ENCODE results near the gene TMEM61. TPM values are rescaled to one million over a fixed set of nuclear protein-coding genes. Genes with fewer than 3 reads are reported as not detected.

TMEM61 gene
- polyA plus RNA-seq, 3 donors, result 0.65 to 1.9 (median 0.68) TPM

GRCh38 chr1:54995835-54996234 is 15.4 kb downstream of the TMEM61 start:
- DNase-seq (ENCODE audit: extremely low read depth in 1 of 11, low read depth in 9 of 11, low spot score in 4 of 11), result no peak

DNA sequence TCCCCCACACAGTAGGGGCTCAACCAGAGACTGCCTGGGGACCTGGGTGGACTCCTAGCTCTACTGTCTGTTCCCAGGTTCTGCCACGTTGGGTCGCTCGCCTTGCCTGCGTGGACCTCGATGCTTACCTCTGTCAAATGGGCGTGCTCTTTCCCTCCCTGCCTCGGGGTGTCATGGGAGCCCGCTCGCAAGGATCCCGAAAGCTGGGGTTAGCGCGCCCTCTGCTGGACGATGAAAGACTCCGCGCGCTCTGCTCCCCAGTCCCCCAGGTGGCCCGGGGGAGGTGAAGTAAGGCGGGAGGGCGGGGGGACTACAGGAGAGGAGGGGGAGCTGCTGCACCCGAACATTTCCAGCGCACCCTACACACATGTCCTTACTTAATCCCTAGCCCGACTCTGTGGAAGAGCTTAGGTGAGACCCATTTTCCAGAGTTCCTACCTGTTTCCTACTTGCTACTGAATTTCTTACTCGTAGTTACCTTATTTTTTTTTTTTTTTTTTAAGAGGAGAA is 16.0 kb downstream of the TMEM61 start:
- DNase-seq (ENCODE audit: extremely low read depth in 1 of 11, low read depth in 9 of 11, low spot score in 4 of 11), result peak in 5 of 11 donors; percentile 36 to 72 (median 58)

- DNase-seq (ENCODE audit: extremely low read depth in 1 of 11, low read depth in 9 of 11, low spot score in 4 of 11), result no peak
These were observed 16.7 kb downstream of the TMEM61 start for GRCh38 chr1:54996869-54997710.

- no peak for DNase-seq (ENCODE audit: extremely low read depth in 1 of 11, low read depth in 9 of 11, low spot score in 4 of 11)
These were observed 17.2 kb downstream of the TMEM61 start for GRCh38 chr1:54997711-54997986.

DNA sequence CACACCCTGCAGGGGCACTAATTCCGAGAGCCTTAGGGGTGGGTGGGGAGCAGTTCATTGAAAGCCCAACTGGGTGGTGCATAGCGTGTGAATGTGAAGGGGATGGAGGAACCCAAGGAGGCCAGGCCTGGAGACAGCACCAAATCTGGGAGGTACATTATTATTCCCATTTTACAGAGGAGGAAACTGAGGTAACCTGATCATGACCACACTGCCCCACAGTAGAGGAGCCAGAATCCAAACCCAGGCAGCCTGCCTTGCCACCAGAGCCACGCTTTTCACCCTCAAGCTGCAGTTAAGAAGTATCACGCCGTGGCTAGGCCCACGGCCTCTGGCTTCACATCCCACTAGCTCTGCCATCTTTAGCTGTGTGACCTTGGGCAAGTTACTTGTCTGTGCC is 17.7 kb downstream of the TMEM61 start:
- no peak for DNase-seq (ENCODE audit: extremely low read depth in 1 of 11, low read depth in 9 of 11, low spot score in 4 of 11)

DNA sequence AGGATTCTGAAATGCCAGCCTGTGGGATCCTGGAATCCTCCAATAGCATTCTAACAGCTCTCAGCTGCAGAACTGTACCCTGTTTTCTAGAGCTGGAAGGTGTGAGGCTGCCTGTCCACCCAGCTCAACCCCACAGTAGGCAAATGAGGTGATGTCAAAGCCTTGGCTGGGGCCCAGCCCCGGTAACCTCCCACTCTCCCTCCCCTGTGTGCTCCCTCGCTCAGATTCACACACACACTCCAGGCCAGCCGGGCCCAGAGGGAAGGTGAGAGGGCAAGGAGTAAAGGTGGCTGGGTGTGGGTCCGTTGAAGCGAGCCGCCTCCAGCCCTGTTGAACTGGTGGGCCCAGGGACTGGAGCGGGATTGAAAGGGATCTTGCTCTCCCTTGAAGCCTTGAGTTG is 18.2 kb downstream of the TMEM61 start, which contains the start of gene BSND:
Gene BSND (plus strand): TSS at position 257 of the 400 bp plus-strand sequence. CDS start 254 bp downstream, outside the sequence.
- DNase-seq (ENCODE audit: extremely low read depth in 1 of 11, low read depth in 9 of 11, low spot score in 4 of 11), result no peak

DNA sequence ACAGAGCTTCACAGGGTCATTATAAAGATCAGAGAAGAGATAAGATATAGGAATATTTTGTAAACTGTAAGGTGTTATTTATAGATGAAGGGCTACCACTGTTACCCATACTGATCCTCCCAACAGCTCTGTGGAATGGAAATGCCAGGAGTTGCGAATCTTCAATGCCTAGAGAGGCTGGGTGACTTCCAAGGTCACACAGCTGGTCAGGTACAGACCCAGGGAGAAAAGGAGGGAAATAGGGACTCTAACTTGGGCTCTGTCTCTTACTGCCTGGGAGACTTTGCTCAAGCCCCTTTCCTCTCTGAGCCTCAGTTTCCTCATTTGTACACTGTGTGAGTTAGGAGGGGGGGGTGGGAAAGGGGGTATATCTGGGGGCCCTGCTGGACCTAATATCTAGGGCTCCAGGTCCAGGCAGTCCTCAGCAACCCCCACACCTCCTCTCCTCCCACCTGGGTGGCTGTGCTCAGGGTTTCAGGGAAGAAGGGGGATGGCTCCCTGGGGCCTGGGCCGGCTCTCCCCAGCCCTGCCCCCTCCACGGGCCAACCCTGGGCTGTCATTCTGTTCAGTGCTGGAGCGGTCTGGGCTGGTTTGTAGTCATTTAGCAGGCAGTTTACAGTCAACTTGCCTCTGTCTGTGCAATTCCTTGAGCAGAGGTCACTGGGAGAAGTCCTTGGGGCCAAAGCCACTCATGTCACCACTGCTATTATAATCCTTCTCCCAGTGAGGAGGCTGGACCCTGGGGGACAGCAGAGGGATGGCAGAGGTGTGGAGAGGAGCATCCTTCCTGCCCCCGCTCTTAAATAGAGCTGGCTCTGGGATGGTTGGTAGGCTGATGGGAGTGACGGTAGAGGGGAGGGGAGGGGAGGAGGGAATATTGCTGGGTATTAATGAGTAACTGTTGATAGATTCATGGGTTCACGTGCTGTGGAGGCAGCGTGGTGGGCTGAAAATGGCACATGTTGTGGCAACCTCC is 20.0 kb downstream of the TMEM61 start:
- DNase-seq (ENCODE audit: extremely low read depth in 1 of 11, low read depth in 9 of 11, low spot score in 4 of 11), result no peak

DNA sequence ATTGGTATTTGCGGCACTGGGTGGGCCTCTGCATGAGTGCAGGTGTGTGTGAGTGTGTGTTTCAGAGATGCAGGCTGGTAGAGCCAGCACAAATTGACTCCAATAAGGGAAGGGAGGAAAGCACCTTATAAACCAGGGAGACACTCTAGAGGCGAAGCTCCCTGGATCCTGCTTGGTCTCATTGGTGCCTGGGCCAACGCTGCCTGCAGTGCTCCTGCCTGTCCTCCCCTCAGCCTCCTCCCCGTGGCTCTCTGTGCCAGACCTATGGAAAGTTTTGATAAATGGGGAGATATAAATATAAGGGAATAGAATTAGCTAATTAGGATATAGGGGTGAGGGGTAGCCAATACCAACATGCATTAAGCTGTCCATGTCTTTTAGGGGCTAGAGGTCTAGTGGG is 20.9 kb downstream of the TMEM61 start:
- no peak for DNase-seq (ENCODE audit: extremely low read depth in 1 of 11, low read depth in 9 of 11, low spot score in 4 of 11)

DNA sequence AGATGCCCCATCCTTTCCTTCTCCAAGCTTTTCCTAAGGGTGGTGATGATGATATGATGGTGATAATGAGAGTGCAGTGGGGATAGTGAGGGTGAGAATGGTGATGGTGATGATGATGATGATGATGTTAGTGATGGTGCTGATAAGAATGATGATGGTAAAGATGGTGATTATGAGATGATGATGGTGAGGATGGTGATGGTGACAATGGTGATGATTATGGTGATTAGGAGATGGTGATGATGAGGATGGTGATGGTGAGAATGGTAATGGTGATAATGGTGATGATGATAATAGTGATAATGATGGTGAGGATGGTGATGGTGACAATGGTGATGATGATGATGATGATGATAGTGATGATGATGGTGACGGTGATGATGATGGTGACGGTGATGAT is 22.3 kb downstream of the TMEM61 start:
- no peak for DNase-seq (ENCODE audit: extremely low read depth in 1 of 11, low read depth in 9 of 11, low spot score in 4 of 11)

GRCh38 chr1:55005351-55006140 is 25.1 kb downstream of the TMEM61 start:
- DNase-seq (ENCODE audit: extremely low read depth in 1 of 11, low read depth in 9 of 11, low spot score in 4 of 11), result no peak

GRCh38 chr1:55006931-55007330 is 26.5 kb downstream of the TMEM61 start:
- no peak for DNase-seq (ENCODE audit: extremely low read depth in 1 of 11, low read depth in 9 of 11, low spot score in 4 of 11)

GRCh38 chr1:55007625-55008024 is 27.2 kb downstream of the TMEM61 start:
- DNase-seq (ENCODE audit: extremely low read depth in 1 of 11, low read depth in 9 of 11, low spot score in 4 of 11), result no peak

DNA sequence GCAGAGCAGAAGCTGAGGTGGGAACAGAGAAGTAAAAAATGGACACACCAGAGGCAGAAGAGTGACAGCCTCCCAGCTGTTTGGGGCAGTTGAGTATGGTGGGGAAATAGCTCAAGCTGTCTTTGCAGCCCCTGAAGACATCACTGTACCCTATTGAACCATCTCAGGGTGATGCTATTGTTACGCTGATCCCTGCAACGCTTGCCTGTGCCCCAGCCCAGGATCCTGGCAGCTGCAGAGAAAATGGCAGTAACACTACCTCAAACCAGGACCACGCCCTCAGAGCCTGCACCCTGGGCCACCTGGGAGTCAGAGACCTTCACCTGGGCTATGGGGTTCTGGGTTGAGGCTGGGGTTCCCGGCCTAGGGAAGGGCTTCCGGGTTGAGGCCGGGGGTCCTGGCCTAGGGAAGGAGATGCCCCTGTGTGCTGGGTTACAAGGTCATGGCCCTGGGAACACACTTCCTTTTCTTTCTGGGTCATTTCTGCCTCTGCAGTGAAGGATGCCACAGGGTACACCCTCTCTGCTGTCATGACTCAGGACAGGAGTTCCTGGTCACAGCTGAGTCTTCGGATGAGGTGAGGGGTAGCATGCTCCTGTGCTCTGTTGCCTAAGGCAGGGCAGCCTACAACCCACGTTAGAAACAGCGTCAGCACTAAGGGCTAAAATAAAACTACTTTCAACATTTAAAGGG is 29.9 kb downstream of the TMEM61 start:
- no peak for DNase-seq (ENCODE audit: extremely low read depth in 1 of 11, low read depth in 9 of 11, low spot score in 4 of 11)

DNA sequence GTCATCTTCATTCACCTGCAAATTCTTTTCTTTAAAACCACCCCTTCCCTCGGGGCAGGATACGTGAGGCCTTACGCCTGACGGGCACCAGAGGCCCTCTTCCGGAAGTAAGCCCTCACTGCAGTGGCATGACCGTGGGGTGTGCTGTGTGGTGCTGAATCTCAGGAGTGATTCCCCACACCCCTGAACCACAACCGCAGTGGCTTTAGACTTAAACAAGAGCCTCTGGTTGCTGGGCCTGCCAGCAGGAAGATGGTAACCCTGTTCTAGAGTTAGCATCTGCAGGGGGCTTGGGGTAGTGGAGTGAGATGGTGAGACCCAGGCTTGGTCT is 30.4 kb downstream of the TMEM61 start:
- DNase-seq (ENCODE audit: extremely low read depth in 1 of 11, low read depth in 9 of 11, low spot score in 4 of 11), result no peak

DNA sequence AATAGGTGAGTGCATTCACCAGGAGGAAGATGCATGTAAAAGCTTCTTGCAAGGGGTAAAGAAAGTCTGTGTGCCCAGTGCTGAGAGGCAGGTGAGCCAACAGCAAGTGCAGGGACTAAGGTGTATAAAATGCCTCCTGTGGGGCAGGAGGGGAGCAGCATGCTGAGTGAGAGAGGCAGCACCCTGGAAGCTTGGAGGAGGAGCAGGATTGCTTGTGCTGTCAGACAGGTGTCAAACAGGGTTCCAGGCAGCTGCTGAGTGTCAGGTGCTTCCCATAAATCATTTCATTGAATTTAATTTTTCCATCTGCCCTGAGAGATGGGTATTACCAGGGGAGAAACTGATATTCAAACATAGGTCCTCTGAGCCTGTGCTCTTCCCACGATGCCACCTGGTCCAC is 32.2 kb downstream of the TMEM61 start:
- DNase-seq (ENCODE audit: extremely low read depth in 1 of 11, low read depth in 9 of 11, low spot score in 4 of 11), result no peak

GRCh38 chr1:55015123-55015522 is 34.7 kb downstream of the TMEM61 start:
- no peak for DNase-seq (ENCODE audit: extremely low read depth in 1 of 11, low read depth in 9 of 11, low spot score in 4 of 11)

GRCh38 chr1:55015731-55016620 is 35.5 kb downstream of the TMEM61 start:
- DNase-seq (ENCODE audit: extremely low read depth in 1 of 11, low read depth in 9 of 11, low spot score in 4 of 11), result no peak

- no peak for DNase-seq (ENCODE audit: extremely low read depth in 1 of 11, low read depth in 9 of 11, low spot score in 4 of 11)
These were observed 38.0 kb downstream of the TMEM61 start for GRCh38 chr1:55018395-55018794.

All from renal cortex interstitium (tissue), 11 donors.